GM19438 (cell line): ENCODE results near the gene HAT1.
"Not testable (repeated sequence)": the region's sequence is repeated elsewhere in the genome, so short reads cannot be mapped to it uniquely, and the experiment has no call there.

ENCODE experiments used
- ATAC-seq: cut with Tn5 transposase; IDR thresholded peaks from one replicate; pipeline ENCODE4 v1.9.1; 2021; ENCODE audit warnings: low read depth; ENCODE audit not compliant: unreplicated experiment

Gene HAT1

GRCh38 chr2:171922230-171923022 is at the start of gene HAT1:
Gene HAT1 (plus strand): TSS chr2:171922461. CDS start chr2:171922501, 40 bp downstream.
- ATAC-seq = peak; percentile 95

DNA sequence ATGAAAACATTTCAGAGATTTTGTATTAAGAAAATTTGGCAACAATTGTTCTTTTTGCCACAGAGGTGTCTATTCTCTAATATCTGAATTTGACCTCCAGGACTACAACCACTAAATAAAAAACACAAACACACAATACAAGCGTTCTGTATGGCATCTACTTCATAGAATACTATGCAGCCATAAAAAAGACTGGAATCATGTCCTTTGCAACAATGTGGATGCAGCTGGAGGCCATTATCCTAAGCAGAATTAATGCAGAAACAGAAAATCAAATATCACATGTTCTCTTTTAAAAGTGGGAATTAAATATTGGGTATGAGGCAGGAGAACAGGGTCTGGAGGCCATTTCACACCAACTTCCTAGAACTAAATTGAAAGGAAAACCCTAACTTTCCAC is 47.7 kb upstream of the HAT1 start:
- ATAC-seq = no peak

GRCh38 chr2:171874963-171875362 is 47.3 kb upstream of the HAT1 start:
- no peak for ATAC-seq

DNA sequence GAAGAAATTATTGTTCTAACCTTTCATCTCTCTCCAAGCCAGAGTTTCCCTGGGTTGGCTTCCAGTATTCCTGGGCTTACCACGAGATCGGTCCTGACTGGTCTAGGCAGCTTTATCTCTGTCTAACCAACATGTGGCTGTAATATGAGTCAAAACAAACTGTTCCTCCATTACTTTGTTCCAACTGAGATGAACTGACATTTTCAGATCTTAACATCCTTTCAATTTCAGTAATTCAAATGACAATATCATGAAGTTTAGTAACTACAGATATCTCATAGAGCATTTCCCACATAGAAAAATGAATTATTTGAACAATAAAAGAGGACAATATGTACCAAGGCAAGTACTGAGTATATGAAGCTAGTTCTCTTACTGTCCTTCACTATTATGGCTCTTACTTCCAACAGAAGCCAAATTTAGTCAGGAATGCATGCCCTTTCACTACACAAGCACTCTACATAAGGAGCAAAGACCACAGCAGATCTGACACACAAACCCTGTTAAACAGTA is 43.7 kb upstream of the HAT1 start:
- no peak for ATAC-seq

GRCh38 chr2:171879865-171880264 is 42.4 kb upstream of the HAT1 start:
- ATAC-seq = no peak

- ATAC-seq = no peak
Measured at GRCh38 chr2:171880774-171881173, 41.5 kb upstream of the HAT1 start.

GRCh38 chr2:171882089-171882769 is 40.0 kb upstream of the HAT1 start:
- no peak for ATAC-seq

GRCh38 chr2:171883275-171883893 is 38.9 kb upstream of the HAT1 start:
- no peak for ATAC-seq

GRCh38 chr2:171889333-171889732 is 32.9 kb upstream of the HAT1 start:
- no peak for ATAC-seq

DNA sequence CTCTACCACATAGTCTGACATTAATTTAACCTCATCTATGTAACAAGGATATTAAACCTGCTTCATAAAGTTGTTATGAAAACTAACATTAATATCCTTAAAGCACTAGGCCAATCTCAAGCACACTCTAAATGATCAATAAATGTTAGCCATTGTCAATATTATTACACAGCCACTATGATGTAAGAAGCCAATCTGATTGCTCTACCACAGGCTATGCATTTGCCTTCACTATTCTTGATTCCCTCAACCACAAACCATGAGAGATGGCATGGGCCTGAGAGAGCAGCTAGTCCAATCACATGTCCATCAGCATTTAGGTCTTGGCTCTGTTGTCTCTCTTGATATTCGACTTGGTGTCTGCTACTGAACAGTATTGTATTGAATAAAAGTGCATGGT is 32.5 kb upstream of the HAT1 start:
- no peak for ATAC-seq

- ATAC-seq = no peak
Measured at GRCh38 chr2:171893196-171893823, 29.0 kb upstream of the HAT1 start.

GRCh38 chr2:171893824-171894611 is 28.2 kb upstream of the HAT1 start, which contains the start of gene SLC25A12:
Gene SLC25A12 (minus strand): TSS chr2:171894244. CDS start chr2:171894214, 30 bp downstream.
- peak; percentile 87 for ATAC-seq

- ATAC-seq = no peak
Measured at GRCh38 chr2:171894612-171894947, 27.7 kb upstream of the HAT1 start.

DNA sequence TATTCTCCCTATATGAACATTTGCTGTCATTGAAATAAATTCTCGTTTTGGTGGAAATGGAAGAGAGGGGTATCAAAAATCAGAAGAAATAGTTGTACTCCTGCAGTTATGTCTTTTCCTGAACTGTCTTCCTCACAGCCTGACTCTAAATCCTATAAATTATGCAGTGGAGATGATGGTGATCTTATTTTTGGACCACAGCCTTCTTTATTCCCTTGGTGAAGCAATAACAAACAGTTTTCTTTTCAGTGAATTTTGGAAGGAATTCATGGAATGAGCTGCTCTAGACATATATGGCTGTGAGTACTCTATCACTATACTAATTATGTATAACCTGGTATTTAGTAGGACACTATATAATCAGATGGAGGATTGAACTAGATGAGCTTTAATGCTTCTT is 26.5 kb upstream of the HAT1 start:
- ATAC-seq = no peak

GRCh38 chr2:171899623-171900282 is 22.5 kb upstream of the HAT1 start:
- ATAC-seq = not testable (repeated sequence)

DNA sequence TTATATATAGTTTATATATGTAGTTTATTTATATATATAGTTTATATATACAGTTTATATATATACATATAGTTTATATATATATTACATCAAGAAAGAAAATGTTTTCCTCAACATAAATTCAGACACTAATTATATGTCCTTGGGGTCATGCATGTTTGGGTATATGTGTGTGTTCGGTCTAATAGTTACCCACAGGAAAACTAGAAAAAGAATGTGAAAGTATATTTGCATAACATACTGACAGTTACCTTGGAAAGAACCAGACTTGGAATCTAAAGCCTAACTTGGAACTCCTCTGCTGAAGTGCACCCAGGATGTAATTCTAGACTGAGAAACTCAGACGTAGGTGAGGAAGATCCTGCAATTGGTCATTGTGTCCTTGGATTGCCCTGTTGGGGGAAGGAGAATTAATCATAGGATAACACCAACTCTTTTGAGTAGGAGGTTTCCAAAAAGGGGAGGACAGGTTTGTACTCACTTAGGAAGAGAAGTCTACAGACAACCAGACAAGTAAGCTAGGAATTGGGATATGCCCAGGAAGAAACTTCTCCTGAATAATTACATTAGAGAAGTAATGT is 19.3 kb upstream of the HAT1 start:
- peak; percentile 56 for ATAC-seq

DNA sequence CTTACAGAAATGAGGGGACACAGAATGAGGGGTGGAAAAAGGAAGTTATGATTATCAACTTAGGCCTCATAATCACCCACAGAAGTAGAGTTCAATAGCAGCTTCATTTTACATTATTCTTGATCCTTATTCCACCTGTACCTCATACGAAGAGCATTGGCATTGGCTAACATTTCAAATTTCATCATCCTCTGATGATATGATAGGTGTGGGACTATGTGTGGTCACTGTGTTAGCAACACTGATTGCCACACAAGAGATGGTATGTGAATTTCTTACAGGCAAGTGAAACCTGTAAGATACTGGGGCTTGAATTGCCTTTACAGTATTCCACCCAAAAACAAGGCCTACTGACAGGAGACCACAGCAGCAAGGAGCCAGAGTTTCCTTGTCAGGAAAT is 14.0 kb upstream of the HAT1 start:
- no peak for ATAC-seq

DNA sequence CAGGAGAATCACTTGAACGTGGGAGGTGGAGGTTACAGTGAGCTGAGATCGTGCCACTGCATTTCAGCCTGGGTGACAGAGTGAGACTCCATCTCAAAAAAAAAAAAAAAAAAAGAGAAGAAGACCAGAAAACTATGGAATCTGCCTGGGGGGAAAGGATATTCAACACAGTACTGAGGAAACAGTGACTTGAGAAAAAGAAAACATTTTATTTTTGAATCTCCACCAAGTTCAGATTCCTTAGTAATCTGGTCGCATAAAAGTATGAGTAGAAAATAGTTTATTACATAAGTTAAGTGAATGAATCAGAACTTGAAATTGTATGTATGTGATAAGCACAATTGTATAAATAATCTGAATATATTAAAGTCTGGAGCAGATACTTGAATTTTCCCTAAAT is 13.0 kb upstream of the HAT1 start:
- ATAC-seq = no peak

DNA sequence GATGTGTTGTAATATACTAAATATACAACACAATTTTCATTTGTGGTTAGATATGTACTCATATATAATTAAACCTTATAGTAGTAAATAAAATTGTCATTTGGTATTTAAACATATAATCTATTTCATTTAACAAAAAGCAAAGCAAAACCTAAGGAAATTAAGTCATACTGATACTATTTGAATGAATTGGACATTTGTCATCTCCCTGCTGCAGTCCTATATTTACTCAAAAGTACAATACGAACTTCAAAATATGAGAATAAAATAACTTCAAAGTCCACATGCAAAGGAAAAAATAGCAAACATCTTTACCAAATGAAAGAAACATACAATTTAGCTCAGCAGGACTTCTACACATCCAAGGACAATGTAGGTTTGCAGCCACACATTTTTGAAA is 11.8 kb upstream of the HAT1 start:
- ATAC-seq = no peak
